ENCODE data around the gene CADM4.

Gene CADM4

GRCh38 chr19:43582495-43582894 is 57.2 kb downstream of the CADM4 start:
- no peak for DNase-seq (ENCODE audit: low read depth)

GRCh38 chr19:43581467-43581866 is 58.2 kb downstream of the CADM4 start:
- DNase-seq (ENCODE audit: low read depth), result no peak

GRCh38 chr19:43578787-43579186 is 60.9 kb downstream of the CADM4 start:
- no peak for DNase-seq (ENCODE audit: low read depth)

GRCh38 chr19:43575955-43576878 is 63.4 kb downstream of the CADM4 start:
- DNase-seq (ENCODE audit: low read depth), result no peak

GRCh38 chr19:43575156-43575950 is 64.3 kb downstream of the CADM4 start, which contains the start of the genes PINLYP and XRCC1:
PINLYP (plus strand) TSS chr19:43575801; CDS start chr19:43577192, 1,391 bp downstream.
XRCC1 (minus strand) TSS chr19:43575527; CDS start chr19:43575458, 69 bp downstream.
- DNase-seq (ENCODE audit: low read depth), result peak; percentile 99

- peak; percentile 79 for DNase-seq (ENCODE audit: low read depth)
These were observed 65.1 kb downstream of the CADM4 start for GRCh38 chr19:43574424-43575155.

Measured in ELR (cell line).